Measurements from ENCODE around the gene ABHD17A. TPM values are rescaled to one million over a fixed set of nuclear protein-coding genes. Genes with fewer than 3 reads are reported as not detected.

Gene ABHD17A
- total RNA-seq, 1 donor from 2014 or later: 20.2 TPM

GRCh38 chr19:1863638-1864479 lies 21.4 kb downstream of the ABHD17A start:
- Mint-ChIP-seq H3K4me3 (peak overlapping the region; percentile 82), H3K9me3 (no peaks in the 10 kb centered on the region), H3K27ac (no peak overlapping the region), H3K27me3 (ENCODE audit: insufficient read depth, low read depth) (peaks cover 12% of the 10 kb centered on the region), H3K36me3 (no peaks in the 10 kb centered on the region), H3K4me1 (peaks cover 21% of the 10 kb centered on the region)
- Histone ChIP-seq H3K9me3 (ENCODE audit: low read depth) (no peaks in the 10 kb centered on the region), H3K36me3 (no peaks in the 10 kb centered on the region), H3F3A (ENCODE audit: low read depth) (peaks cover 40% of the 10 kb centered on the region), H3K27me3 (peaks cover 37% of the 10 kb centered on the region), H3K4me1 (peaks cover 31% of the 10 kb centered on the region), H3K79me2 (ENCODE audit: low read depth) (peaks cover 33% of the 10 kb centered on the region), H3K4me2 (peak overlapping the region; percentile 83), H4K20me1 (ENCODE audit: low read depth) (peaks cover 37% of the 10 kb centered on the region), H3K9ac (no peak overlapping the region), H3K4me3 (peak overlapping the region; percentile 69), H2AFZ (replicated peaks) (no peak overlapping the region), H3K27ac (peak overlapping the region; percentile 8)
- peak; percentile 98 for DNase-seq (ENCODE audit: low spot score)
- TF ChIP-seq CTCF (IDR thresholded peaks at IDR 0.05): no peak
- no peak for TF ChIP-seq EZH2phosphoT487 (IDR thresholded peaks at IDR 0.05)
- TF ChIP-seq EZH2 (IDR thresholded peaks at IDR 0.05): no peak

- H3K27me3 Mint-ChIP-seq (ENCODE audit: insufficient read depth, low read depth): peaks cover 12% of the 10 kb centered on the region
- peak within 1 kb of the TSS; percentile 69 for H3K4me3 ChIP-seq
- peaks cover 37% of the 10 kb centered on the region for H3F3A ChIP-seq (ENCODE audit: low read depth)
- peaks cover 39% of the 10 kb centered on the region for H3K79me2 ChIP-seq (ENCODE audit: low read depth)
- TF ChIP-seq EZH2phosphoT487 (IDR thresholded peaks at IDR 0.05): no peak
- no peak for TF ChIP-seq CTCF (IDR thresholded peaks at IDR 0.05)
- TF ChIP-seq EZH2 (IDR thresholded peaks at IDR 0.05): no peak
- peaks cover 43% of the 10 kb centered on the region for H4K20me1 ChIP-seq (ENCODE audit: low read depth)
- H3K9me3 ChIP-seq (ENCODE audit: low read depth): no peaks in the 10 kb centered on the region
- H3K9ac ChIP-seq: no peak within 1 kb of the TSS
- no peak within 1 kb of the TSS for H2AFZ ChIP-seq (replicated peaks)
- peaks cover 26% of the 10 kb centered on the region for H3K4me1 Mint-ChIP-seq
- peak within 1 kb of the TSS; percentile 8 for H3K27ac ChIP-seq
- no peak within 1 kb of the TSS for H3K27ac Mint-ChIP-seq
- H3K4me2 ChIP-seq: peak within 1 kb of the TSS; percentile 83
- no peaks in the 10 kb centered on the region for H3K9me3 Mint-ChIP-seq
- no peak for DNase-seq (ENCODE audit: low spot score)
- no peaks in the 10 kb centered on the region for H3K36me3 Mint-ChIP-seq
- peak within 1 kb of the TSS; percentile 90 for H3K4me3 Mint-ChIP-seq
- peaks cover 35% of the 10 kb centered on the region for H3K4me1 ChIP-seq
- H3K36me3 ChIP-seq: no peaks in the 10 kb centered on the region
- peaks cover 37% of the 10 kb centered on the region for H3K27me3 ChIP-seq
Measured at GRCh38 chr19:1863328-1863637, 22.0 kb downstream of the ABHD17A start, which contains the start of gene KLF16. KLF16 (minus strand) TSS chr19:1863579; CDS start chr19:1863497, 82 bp downstream.

- Histone ChIP-seq H3F3A (ENCODE audit: low read depth) (peaks cover 37% of the 10 kb centered on the region), H4K20me1 (ENCODE audit: low read depth) (peaks cover 49% of the 10 kb centered on the region), H3K27ac (no peak overlapping the region), H3K36me3 (no peaks in the 10 kb centered on the region), H3K9me3 (ENCODE audit: low read depth) (no peaks in the 10 kb centered on the region), H3K79me2 (ENCODE audit: low read depth) (peaks cover 45% of the 10 kb centered on the region), H3K4me2 (peak overlapping the region; percentile 76), H3K4me3 (peak overlapping the region; percentile 68), H3K4me1 (peaks cover 41% of the 10 kb centered on the region), H3K27me3 (peaks cover 43% of the 10 kb centered on the region), H3K9ac (no peak overlapping the region), H2AFZ (replicated peaks) (no peak overlapping the region)
- TF ChIP-seq EZH2 (IDR thresholded peaks at IDR 0.05) (peak; percentile 57), CTCF (IDR thresholded peaks at IDR 0.05) (no peak)
- H3K27ac Mint-ChIP-seq: no peak overlapping the region
- H3K4me1 Mint-ChIP-seq: peaks cover 31% of the 10 kb centered on the region
- H3K4me3 Mint-ChIP-seq: peak overlapping the region; percentile 90
- H3K36me3 Mint-ChIP-seq: no peaks in the 10 kb centered on the region
- peak; percentile 77 for DNase-seq (ENCODE audit: low spot score)
- peaks cover 12% of the 10 kb centered on the region for H3K27me3 Mint-ChIP-seq (ENCODE audit: insufficient read depth, low read depth)
- no peaks in the 10 kb centered on the region for H3K9me3 Mint-ChIP-seq
Measured at GRCh38 chr19:1862424-1863327, 22.6 kb downstream of the ABHD17A start.

Measured in neural progenitor cell (in vitro differentiated cells).